Measurements from ENCODE around the gene MINDY2.

The MINDY2 gene

DNA sequence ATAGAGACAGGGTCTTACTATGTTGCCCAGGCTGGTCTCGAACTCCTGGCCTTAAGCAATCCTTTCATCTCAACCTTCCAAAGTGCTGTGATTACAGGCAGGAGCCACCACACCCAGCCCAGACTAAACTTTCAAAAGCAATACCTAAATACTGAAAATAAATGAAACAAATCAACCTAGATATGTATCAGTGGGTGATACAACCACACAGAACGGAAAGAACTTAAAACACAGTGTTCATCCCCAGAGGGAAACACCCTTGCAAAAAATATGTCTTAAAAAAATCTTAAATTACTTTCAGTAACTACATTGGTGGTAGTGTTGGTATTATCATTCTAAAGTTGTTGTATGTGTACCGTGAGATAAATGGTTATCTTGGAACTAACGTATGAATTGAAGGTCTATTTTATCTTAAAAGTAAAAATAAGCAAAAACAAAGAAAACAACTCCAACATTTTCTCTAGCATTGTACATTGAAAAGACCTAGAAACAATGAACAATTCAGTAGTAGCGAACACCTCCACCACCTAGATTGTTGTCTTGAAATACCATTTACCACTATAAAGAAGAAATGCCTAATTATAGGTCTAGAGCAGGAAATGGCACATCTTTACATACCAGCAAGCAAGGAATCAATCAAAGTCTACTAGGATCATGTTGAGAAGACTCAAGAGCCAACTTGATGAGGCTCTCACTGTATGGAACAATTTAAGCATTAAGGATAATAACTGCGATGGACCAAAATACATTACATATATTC lies 137.6 kb downstream of the MINDY2 start:
- no peak for DNase-seq (ENCODE audit: low read depth, low spot score)
- H3K9me3 ChIP-seq (ENCODE audit: low read depth, low read length) = no peaks in the 10 kb centered on the region
- TF ChIP-seq POLR2AphosphoS5 (IDR thresholded peaks at IDR 0.05; ENCODE audit: borderline replicate concordance, low read depth, low read length) (no peak), FOXP2 (optimal IDR thresholded peaks at IDR 0.05; ENCODE audit: control extremely low read depth, extremely low read length, insufficient read depth) (no peak), EZH2 (IDR thresholded peaks at IDR 0.05) (no peak)
- H3K36me3 ChIP-seq (ENCODE audit: insufficient read depth, low read length) = peaks cover 51% of the 10 kb centered on the region
- H3K9ac ChIP-seq (ENCODE audit: insufficient read length) = no peak overlapping the region
- no peak overlapping the region for H3K4me3 ChIP-seq
- no peak overlapping the region for H3K27ac ChIP-seq

GRCh38 chr15:58909616-58910015 lies 138.5 kb downstream of the MINDY2 start:
- Histone ChIP-seq H3K9me3 (ENCODE audit: low read depth, low read length) (no peaks in the 10 kb centered on the region), H3K36me3 (ENCODE audit: insufficient read depth, low read length) (peaks cover 55% of the 10 kb centered on the region), H3K27ac (no peak overlapping the region), H3K9ac (ENCODE audit: insufficient read length) (no peak overlapping the region), H3K4me3 (no peak overlapping the region)
- DNase-seq (ENCODE audit: low read depth, low spot score) = no peak
- TF ChIP-seq EZH2 (IDR thresholded peaks at IDR 0.05) (no peak), POLR2AphosphoS5 (IDR thresholded peaks at IDR 0.05; ENCODE audit: borderline replicate concordance, low read depth, low read length) (no peak), FOXP2 (optimal IDR thresholded peaks at IDR 0.05; ENCODE audit: control extremely low read depth, extremely low read length, insufficient read depth) (no peak)

GRCh38 chr15:58910456-58910855 lies 139.4 kb downstream of the MINDY2 start:
- TF ChIP-seq EZH2 (IDR thresholded peaks at IDR 0.05) = no peak
- no peak for TF ChIP-seq FOXP2 (optimal IDR thresholded peaks at IDR 0.05; ENCODE audit: control extremely low read depth, extremely low read length, insufficient read depth)
- no peak for TF ChIP-seq POLR2AphosphoS5 (IDR thresholded peaks at IDR 0.05; ENCODE audit: borderline replicate concordance, low read depth, low read length)
- peaks cover 63% of the 10 kb centered on the region for H3K36me3 ChIP-seq (ENCODE audit: insufficient read depth, low read length)

More at GRCh38 chr15:58910456-58910855, 139.4 kb downstream of the MINDY2 start:
- Histone ChIP-seq H3K27ac (no peak overlapping the region), H3K4me3 (no peak overlapping the region), H3K9me3 (ENCODE audit: low read depth, low read length) (no peaks in the 10 kb centered on the region), H3K9ac (ENCODE audit: insufficient read length) (no peak overlapping the region)
- no peak for DNase-seq (ENCODE audit: low read depth, low spot score)
